ENCODE measurements around the gene VMA21.

VMA21 gene

GRCh38 chrX:151419782-151420181, 22.8 kb downstream of the VMA21 start:
- no peak overlapping the region for H3K9ac ChIP-seq (ENCODE audit: insufficient read length)
- no peak overlapping the region for H3K4me3 ChIP-seq
- no peak for DNase-seq (ENCODE audit: low read depth, low spot score)
- no peak overlapping the region for H3K27ac ChIP-seq
- TF ChIP-seq FOXP2 (optimal IDR thresholded peaks at IDR 0.05; ENCODE audit: control extremely low read depth, extremely low read length, insufficient read depth) = no peak
- no peak for TF ChIP-seq POLR2AphosphoS5 (IDR thresholded peaks at IDR 0.05; ENCODE audit: borderline replicate concordance, low read depth, low read length)
- TF ChIP-seq EZH2 (IDR thresholded peaks at IDR 0.05) = no peak
- no peaks in the 10 kb centered on the region for H3K9me3 ChIP-seq (ENCODE audit: low read depth, low read length)
- no peaks in the 10 kb centered on the region for H3K36me3 ChIP-seq (ENCODE audit: insufficient read depth, low read length)

DNA sequence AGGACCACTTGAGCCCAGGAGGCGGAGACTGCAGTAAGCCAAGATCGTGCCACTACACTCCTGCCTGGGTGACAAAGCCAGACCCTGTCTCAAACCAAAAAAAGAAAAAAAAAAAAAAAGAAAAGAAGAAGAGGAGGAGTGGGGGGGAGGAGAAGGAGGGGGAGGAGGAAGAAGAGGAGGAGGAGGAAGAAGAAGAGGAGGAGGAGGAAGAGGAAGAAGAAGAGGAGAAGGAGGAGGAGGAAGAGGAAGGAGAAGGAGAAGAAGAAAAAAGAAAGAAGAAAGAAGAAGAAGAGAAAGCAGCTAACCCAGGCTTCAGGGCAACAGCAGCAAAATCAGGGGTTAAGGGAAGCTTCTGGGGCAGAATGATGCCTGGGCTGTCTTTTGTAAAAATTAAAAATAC, 27.5 kb downstream of the VMA21 start:
- DNase-seq (ENCODE audit: low read depth, low spot score) = no peak
- no peak overlapping the region for H3K27ac ChIP-seq
- no peak overlapping the region for H3K9ac ChIP-seq (ENCODE audit: insufficient read length)
- H3K4me3 ChIP-seq = no peak overlapping the region
- no peaks in the 10 kb centered on the region for H3K36me3 ChIP-seq (ENCODE audit: insufficient read depth, low read length)
- TF ChIP-seq POLR2AphosphoS5 (IDR thresholded peaks at IDR 0.05; ENCODE audit: borderline replicate concordance, low read depth, low read length) (no peak), EZH2 (IDR thresholded peaks at IDR 0.05) (no peak), FOXP2 (optimal IDR thresholded peaks at IDR 0.05; ENCODE audit: control extremely low read depth, extremely low read length, insufficient read depth) (no peak)
- no peaks in the 10 kb centered on the region for H3K9me3 ChIP-seq (ENCODE audit: low read depth, low read length)

GRCh38 chrX:151448509-151448908, 51.5 kb downstream of the VMA21 start:
- Histone ChIP-seq H3K9ac (ENCODE audit: insufficient read length) (no peak overlapping the region), H3K27ac (no peak overlapping the region), H3K4me3 (no peak overlapping the region), H3K36me3 (ENCODE audit: insufficient read depth, low read length) (no peaks in the 10 kb centered on the region), H3K9me3 (ENCODE audit: low read depth, low read length) (no peaks in the 10 kb centered on the region)
- TF ChIP-seq EZH2 (IDR thresholded peaks at IDR 0.05) (no peak), FOXP2 (optimal IDR thresholded peaks at IDR 0.05; ENCODE audit: control extremely low read depth, extremely low read length, insufficient read depth) (no peak), POLR2AphosphoS5 (IDR thresholded peaks at IDR 0.05; ENCODE audit: borderline replicate concordance, low read depth, low read length) (no peak)
- no peak for DNase-seq (ENCODE audit: low read depth, low spot score)

DNA sequence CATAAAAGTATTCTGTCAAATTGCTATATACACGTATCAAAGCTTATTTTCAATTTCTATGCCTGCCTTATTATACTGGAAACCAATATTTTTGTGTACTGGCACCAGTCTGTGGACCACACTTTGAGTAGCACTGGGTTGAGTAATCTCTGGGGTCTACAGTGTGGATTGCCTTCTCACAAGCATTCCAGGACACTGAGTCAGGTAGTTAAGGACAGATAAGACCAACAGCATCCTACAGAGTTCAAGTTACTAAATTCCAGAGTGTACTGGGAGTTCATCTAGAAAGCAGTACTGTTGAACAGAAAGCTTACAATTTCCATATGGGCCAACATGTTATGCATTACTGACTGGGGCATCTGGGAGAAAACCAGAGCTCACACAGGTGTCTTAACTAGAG, 61.8 kb downstream of the VMA21 start:
- Histone ChIP-seq H3K9me3 (ENCODE audit: low read depth, low read length) (no peaks in the 10 kb centered on the region), H3K27ac (no peak overlapping the region), H3K36me3 (ENCODE audit: insufficient read depth, low read length) (no peaks in the 10 kb centered on the region), H3K9ac (ENCODE audit: insufficient read length) (no peak overlapping the region), H3K4me3 (no peak overlapping the region)
- TF ChIP-seq EZH2 (IDR thresholded peaks at IDR 0.05) = no peak
- no peak for TF ChIP-seq FOXP2 (optimal IDR thresholded peaks at IDR 0.05; ENCODE audit: control extremely low read depth, extremely low read length, insufficient read depth)
- no peak for TF ChIP-seq POLR2AphosphoS5 (IDR thresholded peaks at IDR 0.05; ENCODE audit: borderline replicate concordance, low read depth, low read length)
- no peak for DNase-seq (ENCODE audit: low read depth, low spot score)
